C4-2B (cell line): ENCODE data around the gene PTPRZ1.

Experiments
- H3K27ac ChIP-seq: fragments of 450-650 bp; 2 replicates; pipeline ENCODE4 v1.5.1; 2017
- CTCF ChIP-seq: fragments of 450-650 bp; conservative IDR thresholded peaks from 2 replicates; pipeline ENCODE4 v1.5.1; 2017; ENCODE audit warnings: mild to moderate bottlenecking
- ZFX ChIP-seq: fragments of 450-650 bp; IDR thresholded peaks from 2 replicates; pipeline ENCODE4 v1.6.1; 2017

Gene PTPRZ1

DNA sequence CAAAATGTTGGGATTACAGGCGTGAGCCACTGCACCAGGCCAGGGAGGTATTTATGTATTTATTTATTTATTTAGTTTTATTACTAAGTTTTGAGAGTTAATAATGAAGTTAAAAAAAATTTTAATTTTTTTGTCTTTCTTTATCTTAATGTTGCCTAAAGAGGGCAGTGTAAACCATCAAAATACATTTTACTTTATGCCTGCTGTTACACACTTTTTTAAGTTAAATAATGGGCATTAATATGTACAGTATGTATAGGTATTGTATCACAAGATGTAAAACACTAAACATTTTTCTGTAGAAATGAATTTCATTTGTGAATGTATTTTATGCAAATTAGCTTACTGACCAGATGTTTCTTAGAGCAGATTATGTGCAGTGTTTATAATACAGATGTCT is 141.7 kb downstream of the PTPRZ1 start:
- TF ChIP-seq CTCF: peak; percentile 33
- TF ChIP-seq ZFX: no peak
- H3K27ac ChIP-seq: no peak overlapping the region

- no peak overlapping the region for H3K27ac ChIP-seq
- TF ChIP-seq ZFX (no peak), CTCF (no peak)
These were observed 145.1 kb downstream of the PTPRZ1 start for GRCh38 chr7:122018032-122018431.

DNA sequence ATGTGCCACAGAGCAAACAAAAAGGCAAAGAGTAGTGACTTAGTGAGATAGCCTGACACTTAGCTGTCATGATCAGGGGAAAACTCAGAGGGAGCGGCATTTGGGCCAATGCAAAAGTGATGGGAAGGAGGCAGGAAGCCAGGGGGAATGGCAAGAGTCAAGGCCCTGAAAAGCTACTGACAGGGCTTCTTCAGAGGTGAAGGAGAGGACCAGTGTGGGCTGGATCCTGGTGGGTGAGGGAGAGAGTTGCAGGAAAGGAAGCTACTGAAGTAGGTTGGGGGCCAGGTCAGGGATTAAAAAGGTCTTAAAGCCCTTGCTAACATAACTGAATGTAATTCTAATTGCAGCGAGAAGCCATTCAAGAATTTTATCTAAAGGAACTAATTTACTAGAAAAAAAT is 154.1 kb downstream of the PTPRZ1 start:
- TF ChIP-seq CTCF (no peak), ZFX (no peak)
- H3K27ac ChIP-seq: no peak overlapping the region

GRCh38 chr7:122033641-122034040 is 160.7 kb downstream of the PTPRZ1 start:
- TF ChIP-seq ZFX (no peak), CTCF (no peak)
- H3K27ac ChIP-seq: no peak overlapping the region

DNA sequence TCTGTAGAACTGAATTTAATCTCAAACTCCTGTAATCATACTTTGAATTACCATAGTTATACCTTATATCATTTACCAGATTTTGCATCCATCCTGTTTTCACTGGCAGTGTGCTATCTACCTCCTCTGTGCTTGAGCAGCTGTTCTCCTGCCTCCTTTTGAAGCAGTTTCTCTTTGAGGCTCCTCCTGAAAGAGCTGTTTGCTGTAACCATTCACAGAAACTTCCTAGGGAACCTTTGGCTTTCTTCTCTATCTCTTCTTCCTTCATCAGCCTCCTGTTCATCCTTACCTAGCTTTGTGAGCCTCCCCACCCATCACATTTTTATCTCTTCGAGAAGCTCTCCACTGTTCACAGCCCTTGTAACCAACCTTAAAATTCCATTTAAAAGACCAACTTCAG is 162.9 kb downstream of the PTPRZ1 start:
- TF ChIP-seq ZFX (no peak), CTCF (no peak)
- H3K27ac ChIP-seq: no peak overlapping the region

DNA sequence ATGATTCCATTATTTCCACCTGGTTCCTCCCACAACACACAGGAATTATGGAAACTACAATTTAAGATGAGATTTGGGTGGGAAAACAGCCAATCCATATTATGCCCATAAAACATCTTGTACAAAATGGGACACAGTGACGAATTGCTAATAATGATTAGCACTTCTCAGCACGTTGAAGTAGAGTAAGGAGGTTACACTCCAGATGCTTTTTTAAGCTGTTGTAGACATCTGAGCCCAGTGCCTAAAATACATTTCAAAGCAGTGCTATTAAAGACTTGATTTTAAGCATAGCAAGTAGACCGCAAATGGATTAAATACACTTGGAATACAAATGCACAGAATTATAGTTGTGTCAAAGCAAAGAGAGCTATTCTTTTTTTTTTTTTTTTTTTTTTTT is 165.2 kb downstream of the PTPRZ1 start:
- H3K27ac ChIP-seq: no peak overlapping the region

DNA sequence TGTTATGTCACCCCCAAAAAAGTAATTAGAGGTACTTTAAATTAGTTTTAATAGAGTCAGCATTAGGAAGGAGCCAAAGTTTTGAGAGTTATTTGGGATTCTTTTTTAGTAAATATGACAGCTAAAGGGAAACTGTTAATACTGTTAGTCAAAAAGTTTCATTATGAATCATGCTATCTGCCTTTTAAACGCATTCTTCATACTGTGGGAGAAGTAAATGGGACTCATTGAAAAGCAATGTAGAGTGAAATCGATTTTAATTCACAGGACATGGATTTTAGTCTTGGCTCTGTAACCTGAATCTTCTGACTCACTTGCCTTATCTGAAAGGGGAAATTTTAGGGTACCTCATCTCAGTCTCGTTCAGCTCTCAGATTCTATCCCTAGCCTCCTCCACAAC is 165.9 kb downstream of the PTPRZ1 start:
- TF ChIP-seq ZFX (no peak), CTCF (no peak)
- no peak overlapping the region for H3K27ac ChIP-seq

More for the DNA sequence above, 165.2 kb downstream of the PTPRZ1 start:
- TF ChIP-seq ZFX (no peak), CTCF (no peak)
